Endothelial cell of umbilical vein (primary cell): Measurements from ENCODE around the gene WDR5. TPM values are rescaled to one million over a fixed set of nuclear protein-coding genes. Genes with fewer than 3 reads are reported as not detected.
A peak's percentile ranks its signal among the peaks of the same experiment; 100 is the strongest.

Source experiments
- BruUV-seq: library from RNA; stranded (reverse); fragments of 400-500 nt; replicated peaks from 2 replicates; lab custom pipeline; 2021; lab: Mats Ljungman, UMichigan
- CTCF ChIA-PET: fragments of 300-600, 350-600 bp; sonication (Branson Sonifier 250); formaldehyde crosslinking; loops from one replicate; lab custom pipeline; 2021; ENCODE audit warnings: antibody characterized with exemption, inconsistent platforms; lab: Charles Lee
- POLR2A ChIA-PET: fragments of 300-600, 350-600 bp; sonication (Branson Sonifier 250); formaldehyde crosslinking; loops from one replicate; lab custom pipeline; 2021; ENCODE audit warnings: antibody characterized with exemption, inconsistent platforms; lab: Charles Lee
- DNase-seq: peaks from one replicate; pipeline ENCODE4 v3.0.0-alpha.2; 2011; ENCODE audit warnings: low read depth, low spot score
- FAIRE-seq: peaks from 2 replicates; lab custom pipeline; 2011; peaks lifted over from hg19 to GRCh38; lab: Jason Lieb, UNC
- H2AFZ ChIP-seq: 2 replicates; pipeline ENCODE4 v1.6.0; 2012; ENCODE audit warnings: low read depth, low read length, control low read depth, inconsistent platforms
- H3K27ac ChIP-seq: 2 replicates; pipeline ENCODE4 v1.5.1; 2011; ENCODE audit warnings: low read depth, mild to moderate bottlenecking, control low read depth, low read length, moderate library complexity; ENCODE audit not compliant: insufficient read depth
- H3K27me3 ChIP-seq, 2 experiments: 2 replicates each; pipeline versions ENCODE4 v1.6.0 to v1.6.1; 2011; ENCODE audit warnings: low read length in 2 of 2, mixed read lengths in 1 of 2; ENCODE audit not compliant: control insufficient read depth in 2 of 2, insufficient read depth in 2 of 2
- H3K36me3 ChIP-seq, 2 experiments: 2 replicates in 1 of 2; 3 replicates in 1 of 2; pipeline ENCODE4 v1.5.1; 2011; ENCODE audit warnings: low read length in 2 of 2, mild to moderate bottlenecking in 1 of 2, moderate library complexity in 1 of 2; ENCODE audit not compliant: control insufficient read depth in 2 of 2, insufficient read depth in 2 of 2; ENCODE audit errors: extremely low read depth in 1 of 2
- H3K4me1 ChIP-seq: 3 replicates; pipeline ENCODE4 v1.5.1; 2011; ENCODE audit warnings: mild to moderate bottlenecking, low read length; ENCODE audit not compliant: control insufficient read depth, insufficient read depth; ENCODE audit errors: extremely low read depth
- H3K4me2 ChIP-seq: 2 replicates; pipeline ENCODE4 v1.6.1; 2011; ENCODE audit warnings: low read length, control low read depth, mixed read lengths; ENCODE audit not compliant: insufficient read depth
- H3K4me3 ChIP-seq, 3 experiments: fragments of 200-600 bp in 1 of 3; sonication (generic), shearing (Covaris generic) in 1 of 3; replicated peaks in 1 of 3; 2 replicates each; pipeline ENCODE4 v1.5.1; 2011 to 2016; ENCODE audit warnings: control low read depth in 3 of 3, low read length in 3 of 3, mild to moderate bottlenecking in 2 of 3, inconsistent platforms in 1 of 3, low read depth in 1 of 3, moderate library complexity in 1 of 3; ENCODE audit not compliant: insufficient read depth in 1 of 3
- H3K79me2 ChIP-seq: 2 replicates; pipeline ENCODE4 v1.6.0; 2012; ENCODE audit warnings: low read length, inconsistent platforms; ENCODE audit not compliant: control insufficient read depth, insufficient read depth
- H3K9ac ChIP-seq: replicated peaks from 2 replicates; pipeline ENCODE3; 2011; ENCODE audit warnings: low read length, control low read depth; ENCODE audit not compliant: insufficient read depth; ENCODE audit errors: extremely low read depth
- H3K9me1 ChIP-seq: replicated peaks from 3 replicates; pipeline ENCODE4 v1.6.0; 2011; ENCODE audit warnings: mild to moderate bottlenecking, low read length; ENCODE audit not compliant: control insufficient read depth, insufficient read depth; ENCODE audit errors: extremely low read depth
- H3K9me3 ChIP-seq: replicated peaks from 2 replicates; pipeline ENCODE4 v1.5.1; 2012; ENCODE audit warnings: low read length, inconsistent platforms; ENCODE audit not compliant: control insufficient read depth, insufficient read depth
- H4K20me1 ChIP-seq: replicated peaks from 2 replicates; pipeline ENCODE3; 2011; ENCODE audit warnings: mild to moderate bottlenecking, low read length; ENCODE audit not compliant: control insufficient read depth, insufficient read depth; ENCODE audit errors: extremely low read depth
- CTCF ChIP-seq, 2 donors: IDR thresholded peaks; 1 replicate in 1 of 2; 2 replicates in 1 of 2; pipeline ENCODE4 v1.5.1; 2011; ENCODE audit warnings: low read length in 2 of 2, mild to moderate bottlenecking in 2 of 2, moderate library complexity in 2 of 2, control low read depth in 1 of 2, inconsistent platforms in 1 of 2, low read depth in 1 of 2; ENCODE audit not compliant: insufficient read depth in 1 of 2; ENCODE audit errors: extremely low read depth in 1 of 2
- EZH2 ChIP-seq: IDR thresholded peaks from 2 replicates; pipeline ENCODE4 v1.6.1; 2012; ENCODE audit warnings: borderline replicate concordance, low read depth, mild to moderate bottlenecking, moderate library complexity, low read length, inconsistent platforms; ENCODE audit not compliant: severe bottlenecking
- FOS ChIP-seq: IDR thresholded peaks from 2 replicates; pipeline ENCODE4 v1.6.1; 2011; ENCODE audit warnings: mild to moderate bottlenecking, low read length, moderate library complexity, borderline replicate concordance; ENCODE audit not compliant: insufficient read depth
- GATA2 ChIP-seq: IDR thresholded peaks from 2 replicates; pipeline ENCODE4 v1.7.0; 2011; ENCODE audit warnings: low read depth, mild to moderate bottlenecking, moderate library complexity, mixed read lengths, low read length; ENCODE audit not compliant: insufficient read length, insufficient read depth
- JUN ChIP-seq: IDR thresholded peaks from 2 replicates; pipeline ENCODE4 v1.6.1; 2011; ENCODE audit warnings: borderline replicate concordance, low read depth; ENCODE audit not compliant: insufficient read length, insufficient read depth
- MAX ChIP-seq: IDR thresholded peaks from 2 replicates; pipeline ENCODE4 v1.6.1; 2011; ENCODE audit not compliant: insufficient read depth, insufficient read length
- MYC ChIP-seq: IDR thresholded peaks from one replicate; pipeline ENCODE4 v1.6.1; 2011; ENCODE audit warnings: mild to moderate bottlenecking, low read depth, low read length
- POLR2A ChIP-seq: IDR thresholded peaks from 2 replicates; pipeline ENCODE4 v1.6.1; 2012; ENCODE audit warnings: low read depth, mild to moderate bottlenecking, control low read depth, low read length
- POLR2AphosphoS5 ChIP-seq: IDR thresholded peaks from 2 replicates; pipeline ENCODE4 v1.6.1; 2012; ENCODE audit warnings: low read depth, mild to moderate bottlenecking, control low read depth, low read length, moderate library complexity; ENCODE audit not compliant: insufficient read depth
- dilution Hi-C: fragments of 300-500 bp; cut with MboI; formaldehyde crosslinking; loops from one replicate; pipeline ENCODE4 v1.15.0; 2019; ENCODE audit warnings: low sequenced_read_pairs; ENCODE audit not compliant: extremely low pct_ligation_motif_present
- intact Hi-C: fragments of 100-400 bp; cut with micrococcal nuclease; formaldehyde crosslinking; loops from one replicate; pipeline ENCODE4 v1.10.0; 2022
- polyA plus RNA-seq, 4 experiments: library from polyadenylated mRNA; depleted of rRNA in 3 of 4; stranded (reverse) in 3 of 4; unstranded in 1 of 4; fragments of >200 nt; gene quantifications; 2 replicates each; pipeline versions ENCODE4 v1.2.1 to v1.2.3, GENCODE V29; 2011 to 2012; ENCODE audit warnings: missing spikeins in 1 of 4
- total RNA-seq: library from RNA; stranded (reverse); gene quantifications from 2 replicates; pipeline ENCODE4 v1.2.3, GENCODE V29; 2021

WDR5 gene
- total and polyA plus RNA-seq, 2 donors (not counting 3 experiments of a cell fraction or from before 2014, with no cell fraction given), result 32.1 to 42.5 TPM

DNA sequence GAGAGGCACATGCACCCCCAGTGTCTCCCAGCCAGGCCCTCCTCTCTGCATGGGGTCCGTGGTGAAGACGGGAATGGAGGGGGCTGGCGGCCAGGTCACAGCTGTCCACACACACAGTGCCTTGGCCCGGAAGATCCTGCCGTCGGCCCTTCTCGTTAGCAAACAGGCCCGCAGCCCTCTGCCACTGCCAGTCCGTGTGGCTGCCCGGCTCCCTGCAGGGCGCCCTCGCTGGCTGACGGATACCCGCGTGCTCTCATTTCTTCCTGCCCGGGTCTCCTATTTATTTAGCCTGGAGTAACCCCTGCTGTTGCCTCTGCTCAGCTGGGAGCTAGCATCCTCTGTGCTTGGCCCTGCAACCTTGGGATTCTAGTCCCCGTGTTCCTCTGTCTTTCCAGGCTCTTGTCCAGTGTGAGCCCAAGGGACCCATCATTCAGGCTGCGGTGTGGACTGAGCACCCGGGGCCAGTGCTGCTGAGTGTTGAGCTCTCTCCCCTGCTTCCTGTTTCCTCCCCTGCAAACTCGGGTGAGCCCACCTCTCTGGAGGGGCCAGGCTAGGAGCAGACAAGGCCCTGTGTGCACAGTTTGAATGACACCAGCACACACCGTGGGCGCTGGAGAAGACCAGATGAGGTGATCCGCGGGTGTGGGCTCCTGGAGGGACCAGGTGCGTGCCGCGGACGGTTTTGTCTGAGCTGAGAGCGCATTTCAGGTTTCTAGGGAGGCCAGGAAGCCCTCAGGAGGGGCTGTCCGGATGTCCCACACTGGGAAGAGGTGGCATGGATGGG is 43.1 kb downstream of the WDR5 start:
- BruUV-seq, result no TSS peak
- no peaks in the 10 kb centered on the region for H3K9me1 ChIP-seq
- H3K4me1 ChIP-seq, result no peaks in the 10 kb centered on the region
- H3K4me3 ChIP-seq, result no peak overlapping the region
- dilution Hi-C loops, result no loop called here
- no peak for TF ChIP-seq POLR2AphosphoS5
- peak in 1 of 2 donors; percentile 1 for TF ChIP-seq CTCF (IDR thresholded peaks at IDR 0.05; ENCODE audit: extremely low read depth in 1 of 2, insufficient read depth in 1 of 2, low read depth in 1 of 2, low read length in 2 of 2)
- no peak overlapping the region for H3K9ac ChIP-seq
- H3K27me3 ChIP-seq, result peaks cover 2 to 3% of the 10 kb centered on the region in 2 experiments
- H3K9me3 ChIP-seq, result no peaks in the 10 kb centered on the region
- DNase-seq (peak; percentile 35), FAIRE-seq (no peak)
- no peak overlapping the region for H2AFZ ChIP-seq
- no peak overlapping the region for H3K4me2 ChIP-seq
- no peaks in the 10 kb centered on the region for H4K20me1 ChIP-seq
- H3K36me3 ChIP-seq, result no peaks in the 10 kb centered on the region
- POLR2A ChIA-PET, result no interaction called here
- H3K27ac ChIP-seq, result no peak overlapping the region
- no peaks in the 10 kb centered on the region for H3K79me2 ChIP-seq
- CTCF ChIA-PET, result interaction anchor here (1.7 kb wide), 1 partner anchor 8 kb away, joined by 5 read pairs; no protein-coding TSS in a partner anchor
- intact Hi-C loops, result no loop called here

- Histone ChIP-seq H3K9ac (no peak overlapping the region), H3K27me3 (peaks cover 2 to 3% of the 10 kb centered on the region in 2 experiments), H3K4me1 (no peaks in the 10 kb centered on the region), H3K4me3 (no peak overlapping the region), H4K20me1 (no peaks in the 10 kb centered on the region), H3K9me3 (no peaks in the 10 kb centered on the region), H3K27ac (no peak overlapping the region), H2AFZ (no peak overlapping the region), H3K4me2 (no peak overlapping the region), H3K9me1 (no peaks in the 10 kb centered on the region), H3K36me3 (no peaks in the 10 kb centered on the region), H3K79me2 (no peaks in the 10 kb centered on the region)
- no TSS peak for BruUV-seq
- POLR2A ChIA-PET, result no interaction called here
- TF ChIP-seq POLR2AphosphoS5, result no peak
- TF ChIP-seq JUN, result no peak
- TF ChIP-seq POLR2A, result no peak
- TF ChIP-seq EZH2, result no peak
- no peak for TF ChIP-seq GATA2
- no peak for TF ChIP-seq CTCF (IDR thresholded peaks at IDR 0.05; ENCODE audit: extremely low read depth in 1 of 2, insufficient read depth in 1 of 2, low read depth in 1 of 2, low read length in 2 of 2)
- no peak for TF ChIP-seq MAX
- no peak for TF ChIP-seq MYC
- TF ChIP-seq FOS, result no peak
- CTCF ChIA-PET, result interaction anchor here (1.0 to 1.7 kb wide), 2 partner anchors 9 to 263 kb away, joined by 3 to 5 read pairs; no protein-coding TSS in a partner anchor
- no peak for FAIRE-seq
- no peak for DNase-seq
- intact Hi-C loops (no loop called here), dilution Hi-C loops (no loop called here)
These were observed 43.7 kb downstream of the WDR5 start for GRCh38 chr9:134179595-134179917.
